HG03575 (cell line): ENCODE results near the gene BUD31.

Source experiments
- ATAC-seq: cut with Tn5 transposase; IDR thresholded peaks from one replicate; pipeline ENCODE4 v1.9.1; 2021; ENCODE audit not compliant: unreplicated experiment, insufficient number of reproducible peaks, low FRiP score; ENCODE audit errors: extremely low read depth

BUD31 gene

GRCh38 chr7:99457050-99457649 lies 48.4 kb downstream of the BUD31 start:
- ATAC-seq: no peak

- no peak for ATAC-seq
These were observed 49.1 kb downstream of the BUD31 start for GRCh38 chr7:99457650-99458493.

GRCh38 chr7:99459087-99459486 lies 50.3 kb downstream of the BUD31 start:
- no peak for ATAC-seq

- no peak for ATAC-seq
These were observed 51.9 kb downstream of the BUD31 start for GRCh38 chr7:99460651-99461050.

- ATAC-seq: no peak
These were observed 52.5 kb downstream of the BUD31 start for GRCh38 chr7:99461221-99461620.

GRCh38 chr7:99465421-99465768 lies 56.6 kb downstream of the BUD31 start:
- ATAC-seq: no peak

- ATAC-seq: no peak
These were observed 59.7 kb downstream of the BUD31 start for GRCh38 chr7:99468336-99468918.
